Spleen (tissue), 11 donors: ENCODE results near the gene RNASE8. TPM values are rescaled to one million over a fixed set of nuclear protein-coding genes. Genes with fewer than 3 reads are reported as not detected.
A peak's percentile ranks its signal among the peaks of the same experiment; 100 is the strongest.

Experiments
- DNase-seq: peaks from one replicate; pipeline ENCODE4 v3.0.0-alpha.2; 2020
- H3K27ac ChIP-seq, 8 donors: fragments of 200-600 bp; sonication (generic) in 7 of 8; 1 replicate in 4 of 8; 2 replicates in 4 of 8; pipeline versions ENCODE4 v1.5.0 to v1.8.0; 2016 to 2021; ENCODE audit warnings: inconsistent platforms in 4 of 8, mild to moderate bottlenecking in 4 of 8, moderate library complexity in 1 of 8
- H3K27me3 ChIP-seq, 7 donors: fragments of 200-600 bp; sonication (generic) in 6 of 7; replicated peaks in 1 of 7; 1 replicate in 4 of 7; 2 replicates in 3 of 7; pipeline versions ENCODE4 v1.5.0 to v1.8.0; 2016 to 2021; ENCODE audit warnings: inconsistent platforms in 3 of 7, mild to moderate bottlenecking in 1 of 7
- H3K36me3 ChIP-seq, 6 donors: fragments of 200-600 bp; sonication (generic) in 5 of 6; 1 replicate in 4 of 6; 2 replicates in 2 of 6; pipeline versions ENCODE4 v1.5.0 to v1.8.0; 2016 to 2021; ENCODE audit warnings: inconsistent platforms in 2 of 6
- H3K4me1 ChIP-seq, 6 donors: fragments of 200-600 bp; sonication (generic) in 5 of 6; 1 replicate in 3 of 6; 2 replicates in 3 of 6; pipeline versions ENCODE4 v1.5.0 to v1.8.0; 2016 to 2021; ENCODE audit warnings: inconsistent platforms in 3 of 6
- H3K4me3 ChIP-seq, 8 donors: fragments of 200-600 bp; sonication (generic) in 7 of 8; 1 replicate in 4 of 8; 2 replicates in 4 of 8; pipeline versions ENCODE4 v1.5.0 to v1.8.0; 2016 to 2021; ENCODE audit warnings: inconsistent platforms in 4 of 8, mild to moderate bottlenecking in 4 of 8, moderate library complexity in 2 of 8
- H3K9me3 ChIP-seq, 8 donors: fragments of 200-600 bp; sonication (generic) in 7 of 8; 1 replicate in 4 of 8; 2 replicates in 4 of 8; pipeline versions ENCODE4 v1.5.0 to v1.8.0; 2016 to 2021; ENCODE audit warnings: inconsistent platforms in 4 of 8
- POLR2A ChIP-seq, 3 donors: fragments of 450-650 bp; IDR thresholded peaks; one replicate each; pipeline ENCODE4 v1.5.1; 2017; ENCODE audit warnings: antibody characterized with exemption in 3 of 3, mild to moderate bottlenecking in 1 of 3
- POLR2AphosphoS5 ChIP-seq, 3 donors: sonication (generic); formaldehyde crosslinking; IDR thresholded peaks; one replicate each; pipeline ENCODE4 v1.5.1; 2017; ENCODE audit warnings: antibody characterized with exemption in 3 of 3
- WGBS, 5 donors: extraction: QIAGEN DNeasy Blood & Tissue Kit in 3 of 5; methylation state at CpG; one replicate each; pipeline versions ENCODE4 v1.1.5 to v1.1.7; 2013 to 2018; 5-methylcytosine and 5-hydroxymethylcytosine counted together
- intact Hi-C: fragments of 100-400 bp; cut with DNase I; formaldehyde crosslinking; loops from one replicate; pipeline ENCODE4 v1.15.0; 2023; ENCODE audit warnings: low total_unique reads
- polyA plus RNA-seq, 3 donors: library from polyadenylated mRNA; stranded (reverse); fragments of 200-250 nt; gene quantifications; one replicate each; pipeline ENCODE4 v1.2.1, GENCODE V29; 2013
- total RNA-seq, 7 donors: library from RNA; depleted of rRNA in 3 of 7; stranded (reverse); fragments of >200 nt in 3 of 7; fragmentation: NEBNext Ultra II Directional in 4 of 7; extraction: Animal tissue kit (Norgen Biotek cat#: 25700) in 4 of 7; gene quantifications; one replicate each; pipeline versions ENCODE4 v1.1.0 to v1.2.1, GENCODE V29; 2016 to 2021
- TF ChIP-seq, protein P1 (sequence below), 11 experiments: fragments of 200-600 bp in 7 of 11; fragments of 450-650 bp in 4 of 11; sonication (generic) in 4 of 11; IDR thresholded peaks in 8 of 11; conservative IDR thresholded peaks in 3 of 11; 1 replicate in 7 of 11; 2 replicates in 4 of 11; pipeline versions ENCODE4 v1.4.0 to v1.8.0; 2016 to 2021; ENCODE audit warnings: antibody characterized with exemption in 11 of 11, inconsistent platforms in 4 of 11, mild to moderate bottlenecking in 1 of 11
- donor health status: healthy with polysubstance abuse.
- donor health status: DM: no; HTN: no; CAD: no; lungs with moderate emphysema.
- donor health status: DM: no; HTN: no; CAD: no.
- donor health status: Bipolar disorder and iron deficiency.
- donor health status: healthy.
- donor health status: DM: no; HTN: no; CAD: no.
- donor health status: DM: yes; HTN: yes; CAD: no.

RNASE8 gene
- total and polyA plus RNA-seq, 10 donors: not detected

DNA sequence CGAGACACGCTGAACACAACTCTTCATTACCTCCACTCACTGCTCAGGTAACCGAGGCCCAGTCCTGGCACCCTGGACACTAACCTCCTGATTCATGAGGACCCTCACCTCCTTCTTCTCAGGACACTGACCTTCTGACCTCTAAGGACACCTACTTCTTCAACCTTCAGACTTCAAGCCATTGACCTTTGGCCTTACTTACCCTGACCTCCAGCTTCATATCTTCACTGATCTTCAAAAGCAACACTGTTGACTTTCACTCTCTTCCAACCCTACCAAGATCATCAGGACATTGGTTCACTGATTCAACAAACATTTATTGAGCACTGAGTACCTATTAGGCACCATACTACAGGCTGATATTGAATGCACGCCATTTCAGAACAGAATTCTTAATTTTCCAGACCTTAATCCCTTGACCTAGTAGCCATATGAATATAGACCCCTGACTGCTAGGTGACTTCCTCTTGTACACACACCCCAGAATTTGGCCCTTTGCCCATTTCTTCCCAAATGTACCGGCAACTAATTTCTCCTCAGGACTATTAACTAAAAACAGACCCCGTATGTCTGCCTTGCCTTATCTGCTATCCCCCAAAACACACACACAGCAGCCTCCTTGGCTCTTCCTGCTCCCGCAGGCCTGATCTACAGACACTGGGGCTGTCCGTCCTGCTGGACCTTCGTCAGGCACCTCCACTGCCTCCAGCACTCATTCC lies 18.3 kb downstream of the RNASE8 start:
- peaks cover 0 to 83% (median 26%) of the 10 kb centered on the region in 6 donors for H3K36me3 ChIP-seq
- H3K4me3 ChIP-seq: no peak overlapping the region
- H3K4me1 ChIP-seq: peaks cover 19 to 92% (median 59%) of the 10 kb centered on the region in 6 donors
- intact Hi-C loops: no loop called here
- no peaks in the 10 kb centered on the region for H3K9me3 ChIP-seq
- peaks cover 0 to 21% (median 4%) of the 10 kb centered on the region in 7 donors for H3K27me3 ChIP-seq
- H3K27ac ChIP-seq: peak overlapping the region in 7 of 8 donors; percentile 13 to 94 (median 44)
- WGBS, 5 donors: 82 to 88% (median 82%) methylated on average over 9 of the region's 9 CpGs
- DNase-seq: no peak
- TF ChIP-seq POLR2AphosphoS5 (IDR thresholded peaks at IDR 0.05): no peak
- no peak for TF ChIP-seq POLR2A (IDR thresholded peaks at IDR 0.05)
- TF ChIP-seq, protein P1, sequence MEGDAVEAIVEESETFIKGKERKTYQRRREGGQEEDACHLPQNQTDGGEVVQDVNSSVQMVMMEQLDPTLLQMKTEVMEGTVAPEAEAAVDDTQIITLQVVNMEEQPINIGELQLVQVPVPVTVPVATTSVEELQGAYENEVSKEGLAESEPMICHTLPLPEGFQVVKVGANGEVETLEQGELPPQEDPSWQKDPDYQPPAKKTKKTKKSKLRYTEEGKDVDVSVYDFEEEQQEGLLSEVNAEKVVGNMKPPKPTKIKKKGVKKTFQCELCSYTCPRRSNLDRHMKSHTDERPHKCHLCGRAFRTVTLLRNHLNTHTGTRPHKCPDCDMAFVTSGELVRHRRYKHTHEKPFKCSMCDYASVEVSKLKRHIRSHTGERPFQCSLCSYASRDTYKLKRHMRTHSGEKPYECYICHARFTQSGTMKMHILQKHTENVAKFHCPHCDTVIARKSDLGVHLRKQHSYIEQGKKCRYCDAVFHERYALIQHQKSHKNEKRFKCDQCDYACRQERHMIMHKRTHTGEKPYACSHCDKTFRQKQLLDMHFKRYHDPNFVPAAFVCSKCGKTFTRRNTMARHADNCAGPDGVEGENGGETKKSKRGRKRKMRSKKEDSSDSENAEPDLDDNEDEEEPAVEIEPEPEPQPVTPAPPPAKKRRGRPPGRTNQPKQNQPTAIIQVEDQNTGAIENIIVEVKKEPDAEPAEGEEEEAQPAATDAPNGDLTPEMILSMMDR (IDR thresholded peaks at IDR 0.05 in 8 of 11, conservative IDR thresholded peaks at IDR 0.05 in 3 of 11): no peak

DNA sequence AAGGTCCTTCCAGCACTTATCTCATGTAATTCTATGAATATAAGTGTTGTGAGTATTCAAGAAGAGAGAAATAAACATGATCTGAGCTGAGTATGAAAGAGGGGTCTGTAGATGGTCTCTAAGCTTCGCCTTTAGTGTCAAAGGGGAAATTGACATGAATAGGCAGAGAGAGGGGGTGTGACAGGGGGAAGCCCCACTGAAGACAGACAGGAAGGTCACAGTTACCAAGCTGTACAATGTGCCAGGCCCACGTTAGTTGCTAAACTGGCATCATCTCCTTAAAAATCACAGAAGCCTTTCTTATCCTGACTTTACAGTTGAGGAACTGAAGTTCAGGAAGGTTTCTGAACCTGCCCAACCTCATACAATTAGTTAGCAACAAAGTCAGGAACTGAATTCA lies 20.1 kb downstream of the RNASE8 start:
- intact Hi-C loops: no loop called here
- H3K36me3 ChIP-seq: peaks cover 0 to 100% (median 41%) of the 10 kb centered on the region in 6 donors

DNA sequence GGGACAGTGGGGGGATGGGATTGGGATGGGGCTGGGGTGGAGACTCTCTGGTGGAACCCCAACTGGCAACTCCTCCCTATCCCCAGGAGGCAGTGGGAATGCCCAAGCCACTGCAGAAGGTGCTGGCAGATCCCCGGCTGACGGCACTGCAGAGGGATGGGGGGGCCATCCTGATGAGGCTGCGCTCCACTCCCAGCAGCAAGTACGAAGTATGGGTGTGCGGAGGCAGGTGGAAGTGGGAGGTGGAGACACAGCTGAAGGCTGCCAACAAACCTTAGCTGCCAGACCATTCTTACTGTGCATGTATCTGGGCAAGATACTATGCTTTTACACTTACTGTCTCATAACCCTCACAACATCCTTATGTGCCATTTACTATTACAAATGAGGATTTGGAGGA lies 20.7 kb downstream of the RNASE8 start:
- intact Hi-C loops: no loop called here
- no peaks in the 10 kb centered on the region for H3K9me3 ChIP-seq
- peaks cover 0 to 5% (median 0%) of the 10 kb centered on the region in 7 donors for H3K27me3 ChIP-seq
- H3K4me3 ChIP-seq: no peak overlapping the region
- no peak for DNase-seq
- H3K4me1 ChIP-seq: peaks cover 3 to 74% (median 38%) of the 10 kb centered on the region in 6 donors
- 67 to 91% (median 77%) methylated on average over 5 of the region's 5 CpGs for WGBS, 5 donors
- peaks cover 0 to 100% (median 44%) of the 10 kb centered on the region in 6 donors for H3K36me3 ChIP-seq
- no peak for TF ChIP-seq POLR2A (IDR thresholded peaks at IDR 0.05)
- TF ChIP-seq, protein P1 (IDR thresholded peaks at IDR 0.05 in 8 of 11, conservative IDR thresholded peaks at IDR 0.05 in 3 of 11): no peak
- no peak for TF ChIP-seq POLR2AphosphoS5 (IDR thresholded peaks at IDR 0.05)
- H3K27ac ChIP-seq: peak overlapping the region in 6 of 8 donors; percentile 44 to 93 (median 65)

More for the DNA sequence above, 20.1 kb downstream of the RNASE8 start:
- no peak overlapping the region for H3K4me3 ChIP-seq
- WGBS, 5 donors: 29 to 50% (median 37%) methylated on average over 2 of the region's 2 CpGs
- DNase-seq: no peak
- peaks cover 3 to 80% (median 44%) of the 10 kb centered on the region in 6 donors for H3K4me1 ChIP-seq
- TF ChIP-seq POLR2A (IDR thresholded peaks at IDR 0.05) (no peak), POLR2AphosphoS5 (IDR thresholded peaks at IDR 0.05) (no peak)
- TF ChIP-seq, protein P1 (IDR thresholded peaks at IDR 0.05 in 8 of 11, conservative IDR thresholded peaks at IDR 0.05 in 3 of 11): no peak
- H3K9me3 ChIP-seq: no peaks in the 10 kb centered on the region
- peak overlapping the region in 7 of 8 donors; percentile 22 to 93 (median 60) for H3K27ac ChIP-seq
- H3K27me3 ChIP-seq: peaks cover 0 to 6% (median 0%) of the 10 kb centered on the region in 7 donors

DNA sequence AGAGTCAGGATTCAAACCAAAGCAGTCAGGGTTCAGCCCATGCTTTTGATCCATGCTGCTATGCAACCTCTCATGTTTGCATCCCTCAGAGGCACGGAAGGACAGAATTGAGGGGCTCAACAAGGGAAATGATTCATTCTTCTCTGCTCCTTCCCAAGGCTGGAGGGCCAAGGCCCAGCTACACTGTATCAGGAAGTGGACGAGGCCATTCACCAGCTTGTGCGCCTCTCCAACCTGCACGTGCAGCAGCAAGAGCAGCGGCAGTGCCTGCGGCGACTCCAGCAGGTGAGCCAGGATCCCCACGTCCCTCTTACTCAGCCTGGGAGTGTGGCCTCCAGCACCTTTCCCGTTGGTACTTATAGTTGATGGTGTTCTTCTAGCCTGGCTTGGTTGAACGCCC lies 21.1 kb downstream of the RNASE8 start:
- 69 to 75% (median 75%) methylated on average over 10 of the region's 10 CpGs for WGBS, 5 donors
- Histone ChIP-seq H3K4me3 (no peak overlapping the region), H3K27me3 (peaks cover 0 to 3% (median 0%) of the 10 kb centered on the region in 7 donors), H3K9me3 (no peaks in the 10 kb centered on the region), H3K27ac (peak overlapping the region in 5 of 8 donors; percentile 60 to 93 (median 70)), H3K4me1 (peaks cover 3 to 72% (median 37%) of the 10 kb centered on the region in 6 donors), H3K36me3 (peaks cover 0 to 100% (median 45%) of the 10 kb centered on the region in 6 donors)
- peak; percentile 82 to 88 (median 87) for TF ChIP-seq POLR2AphosphoS5 (IDR thresholded peaks at IDR 0.05)
- no peak for TF ChIP-seq POLR2A (IDR thresholded peaks at IDR 0.05)
- TF ChIP-seq, protein P1 (IDR thresholded peaks at IDR 0.05 in 8 of 11, conservative IDR thresholded peaks at IDR 0.05 in 3 of 11): no peak
- intact Hi-C loops: no loop called here
- DNase-seq: no peak
